Smooth muscle cell of the coronary artery (primary cell): ENCODE data around the gene CYP27C1. TPM values are rescaled to one million over a fixed set of nuclear protein-coding genes. Genes with fewer than 3 reads are reported as not detected.

ENCODE experiments used
- total RNA-seq: library from RNA; depleted of rRNA; stranded (reverse); fragments of >200 nt; gene quantifications from 2 replicates; pipeline ENCODE4 v1.2.3, GENCODE V29; 2014; ENCODE audit warnings: low replicate concordance

Gene CYP27C1
- total RNA-seq: 0.08 TPM in 1 of 2 replicates, not detected in the other

DNA sequence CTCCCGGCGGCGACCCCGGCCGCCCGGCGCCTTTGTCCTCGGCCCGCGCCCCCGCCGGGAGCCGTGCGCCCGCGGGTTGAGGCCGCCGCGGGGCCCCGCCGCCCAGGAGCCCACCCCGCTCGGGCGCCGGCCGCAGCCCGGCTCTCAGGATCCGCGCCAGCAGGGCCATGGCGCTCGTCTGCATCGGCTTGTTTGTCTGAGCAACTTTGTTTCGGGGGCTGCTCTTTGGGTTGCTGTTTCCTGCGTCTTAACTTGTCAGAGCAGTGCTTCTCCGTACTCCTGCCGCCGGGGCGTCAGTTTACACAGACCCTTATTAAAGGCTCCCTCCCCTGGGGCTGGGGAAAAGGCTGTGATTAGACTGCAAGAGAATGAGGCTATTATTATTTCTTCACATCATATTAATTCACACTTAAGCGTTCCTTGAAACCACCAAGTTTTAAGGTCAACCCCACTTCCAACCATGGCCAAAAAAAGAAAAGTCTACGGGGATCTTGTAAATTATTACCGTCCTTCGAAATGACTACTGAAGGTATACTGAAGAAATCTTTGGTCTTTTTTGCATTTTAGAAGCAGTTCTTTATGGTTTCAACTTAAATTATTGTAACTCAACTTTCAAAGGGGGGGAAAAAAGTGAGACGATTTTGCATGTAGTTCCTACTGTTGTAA lies at the start of gene CYP27C1:
TSS of gene CYP27C1 (minus strand) at position 198 of the 666 bp plus-strand sequence. CDS start at position 169, 29 bp downstream.

Other genes starting within 250 kb of the CYP27C1 start
- 49.8 and 126 TPM in 2 replicates for gene BIN1, start 113.1 kb downstream of the CYP27C1 start, total RNA-seq
- 30.0 TPM in 2 replicates for gene ERCC3, start 73.8 kb upstream of the CYP27C1 start, total RNA-seq
- gene MAP3K2, start 167.7 kb upstream of the CYP27C1 start, total RNA-seq: 11.9 and 28.0 TPM in 2 replicates
- gene PROC, start 198.1 kb upstream of the CYP27C1 start, total RNA-seq: 0.30 TPM in 1 of 2 replicates, not detected in the other